NCI-H345 treated with DMSO at 0.1 percent for 48 hours (cell line): ENCODE measurements around the gene PSG5.
"Not testable (repeated sequence)": the region's sequence is repeated elsewhere in the genome, so short reads cannot be mapped to it uniquely, and the experiment has no call there.

Experiments
- DNase-seq: peaks from one replicate; lab custom pipeline; 2025; ENCODE audit not compliant: unreplicated experiment; lab: John Stamatoyannopoulos, UW

Gene PSG5

DNA sequence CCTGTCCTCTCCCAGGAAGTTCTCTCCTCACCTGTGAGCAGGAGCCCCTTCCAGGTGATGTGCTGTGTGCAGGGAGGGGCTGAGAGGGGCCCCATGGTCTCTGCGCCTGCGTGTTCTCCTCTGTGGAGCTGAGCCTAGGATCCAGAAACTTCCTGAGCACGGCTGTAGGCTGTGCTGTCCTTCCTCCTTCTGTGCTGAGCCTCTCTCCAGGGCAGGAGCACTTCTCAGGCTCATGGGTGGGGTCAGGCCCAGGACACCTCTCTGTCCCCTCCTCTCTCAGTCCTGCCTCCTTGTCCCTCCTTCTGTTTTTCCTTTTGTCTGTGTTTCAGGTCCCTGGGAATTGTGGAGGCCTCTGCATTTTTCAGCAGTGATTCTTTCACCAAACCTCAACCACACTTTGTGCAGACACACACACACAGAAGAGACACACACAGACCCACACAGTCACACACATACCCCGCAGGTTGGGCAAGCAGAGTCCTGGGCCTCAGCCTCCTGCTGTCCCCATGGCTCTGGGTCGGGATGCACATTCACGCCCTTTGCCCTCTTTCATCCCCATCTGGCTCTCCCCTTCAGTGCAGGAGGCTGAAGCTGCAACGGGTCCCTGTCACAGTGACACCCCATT is at the start of gene PSG5:
PSG5 (minus strand) TSS at position 226 of the 625 bp plus-strand sequence; CDS start at position 95, 131 bp downstream.
- DNase-seq = not testable (repeated sequence)

GRCh38 chr19:43235686-43236085 is 49.4 kb upstream of the PSG5 start:
- not testable (repeated sequence) for DNase-seq

GRCh38 chr19:43229315-43229714 is 43.0 kb upstream of the PSG5 start:
- DNase-seq = no peak

DNA sequence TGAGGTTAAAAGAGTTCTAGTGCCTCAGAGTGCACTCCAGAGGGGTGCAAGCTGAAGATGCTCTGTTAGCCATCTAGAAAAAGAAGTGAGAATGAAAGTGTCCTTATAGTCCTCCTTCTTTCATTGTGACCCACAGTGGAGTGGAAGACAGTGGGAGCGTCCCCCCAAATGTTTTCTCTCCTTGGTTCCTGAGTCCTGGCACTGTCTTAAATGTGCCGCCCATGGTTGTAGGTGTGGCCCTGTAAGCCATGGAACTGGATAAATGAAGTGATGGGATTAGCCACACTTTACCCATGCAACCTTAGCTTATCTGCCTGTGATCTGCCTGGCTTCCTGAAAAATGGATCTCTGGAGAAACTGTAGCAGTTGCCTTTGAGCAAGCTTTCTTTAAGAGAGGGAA is 42.4 kb upstream of the PSG5 start:
- not testable (repeated sequence) for DNase-seq

DNA sequence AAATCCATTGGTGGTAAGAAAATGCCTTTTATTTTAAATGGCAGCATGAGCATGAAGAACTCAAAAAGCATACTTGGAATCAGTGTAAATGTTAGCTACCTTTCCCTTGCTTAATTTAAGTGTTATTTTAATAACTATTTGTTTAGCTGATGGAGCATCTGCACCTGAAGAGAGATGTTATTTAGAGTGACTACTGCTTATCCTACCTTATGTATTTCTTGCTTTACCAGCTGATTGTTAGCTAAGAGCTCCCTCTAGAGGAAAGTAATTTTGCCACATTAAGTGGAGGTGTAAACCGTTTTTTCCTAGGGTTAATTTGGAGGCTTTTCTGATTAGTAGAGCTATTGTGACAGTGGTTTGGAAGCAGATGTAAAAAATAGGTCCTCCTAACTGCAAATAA is 40.6 kb upstream of the PSG5 start:
- DNase-seq = not testable (repeated sequence)

DNA sequence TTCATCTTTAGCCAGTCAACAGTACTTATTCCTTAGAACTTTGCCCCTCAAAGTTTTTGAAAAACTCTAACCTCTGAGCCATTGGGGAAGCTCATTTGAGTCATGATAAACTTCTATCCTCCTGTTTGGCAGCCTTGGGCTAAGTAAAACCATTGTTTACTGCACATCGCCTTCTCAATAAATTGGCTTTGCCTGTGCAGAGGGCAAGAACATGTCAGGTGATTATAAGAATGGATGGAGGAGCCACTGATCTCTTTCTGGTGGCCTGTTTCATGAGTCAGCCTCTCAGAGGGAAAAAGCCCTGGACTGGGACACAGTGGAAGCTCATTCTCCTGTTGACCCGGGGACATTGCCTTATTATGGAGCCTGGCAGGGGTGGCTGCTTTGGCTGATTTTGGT is 38.5 kb upstream of the PSG5 start:
- DNase-seq = no peak

GRCh38 chr19:43224201-43224854 is 38.0 kb upstream of the PSG5 start:
- DNase-seq = not testable (repeated sequence)

DNA sequence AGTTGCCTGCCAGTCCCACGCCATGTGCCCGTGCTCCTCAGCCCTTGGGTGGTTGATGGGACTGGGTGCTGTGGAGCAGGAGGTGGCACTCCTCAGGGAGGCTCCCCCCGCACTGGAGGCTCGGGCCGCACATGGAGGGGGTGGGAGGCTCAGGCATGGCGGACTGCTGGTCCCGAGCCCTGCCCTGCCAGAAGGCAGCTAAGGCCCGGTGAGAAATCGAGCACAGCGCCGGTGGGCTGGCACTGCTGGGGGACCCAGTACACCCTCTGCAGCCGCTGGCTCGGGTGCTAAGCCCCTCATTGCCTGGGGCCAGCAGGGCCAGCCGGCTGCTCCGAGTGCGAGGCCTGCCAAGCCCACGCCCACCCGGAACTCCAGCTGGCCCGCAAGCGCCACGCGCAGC is 35.6 kb upstream of the PSG5 start:
- DNase-seq = not testable (repeated sequence)

- not testable (repeated sequence) for DNase-seq
Observed at GRCh38 chr19:43219136-43219535, 32.8 kb upstream of the PSG5 start.

GRCh38 chr19:43215881-43216280 is 29.5 kb upstream of the PSG5 start:
- not testable (repeated sequence) for DNase-seq

DNA sequence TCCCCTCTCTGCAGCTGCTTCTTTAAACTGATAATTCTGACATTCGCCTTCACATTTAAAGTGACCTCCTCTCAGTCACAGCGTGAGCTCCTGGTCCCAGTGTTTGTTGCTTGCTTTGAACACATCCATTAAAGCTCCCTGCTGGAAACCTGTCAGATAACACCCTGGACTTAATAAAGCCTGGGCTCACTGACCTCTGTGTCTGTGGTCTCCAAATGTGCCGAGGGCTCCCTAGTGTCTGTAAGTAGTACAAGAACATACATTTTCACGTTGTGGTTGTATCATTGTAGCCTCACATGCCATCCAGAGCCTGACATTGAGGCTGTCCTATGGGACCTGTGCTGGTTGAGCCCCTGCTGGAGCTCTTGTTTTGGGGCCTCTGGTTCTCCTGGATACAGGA is 21.7 kb upstream of the PSG5 start:
- DNase-seq = no peak

GRCh38 chr19:43207174-43207573 is 20.8 kb upstream of the PSG5 start:
- DNase-seq = not testable (repeated sequence)

- DNase-seq = not testable (repeated sequence)
Observed at GRCh38 chr19:43205471-43206105, 19.3 kb upstream of the PSG5 start, which contains the start of gene PSG4. TSS of gene PSG4 (minus strand) at chr19:43205638. CDS start at chr19:43205536, 102 bp downstream.

- not testable (repeated sequence) for DNase-seq
Observed at GRCh38 chr19:43203611-43204010, 17.3 kb upstream of the PSG5 start.

GRCh38 chr19:43201891-43202290 is 15.6 kb upstream of the PSG5 start:
- DNase-seq = not testable (repeated sequence)

DNA sequence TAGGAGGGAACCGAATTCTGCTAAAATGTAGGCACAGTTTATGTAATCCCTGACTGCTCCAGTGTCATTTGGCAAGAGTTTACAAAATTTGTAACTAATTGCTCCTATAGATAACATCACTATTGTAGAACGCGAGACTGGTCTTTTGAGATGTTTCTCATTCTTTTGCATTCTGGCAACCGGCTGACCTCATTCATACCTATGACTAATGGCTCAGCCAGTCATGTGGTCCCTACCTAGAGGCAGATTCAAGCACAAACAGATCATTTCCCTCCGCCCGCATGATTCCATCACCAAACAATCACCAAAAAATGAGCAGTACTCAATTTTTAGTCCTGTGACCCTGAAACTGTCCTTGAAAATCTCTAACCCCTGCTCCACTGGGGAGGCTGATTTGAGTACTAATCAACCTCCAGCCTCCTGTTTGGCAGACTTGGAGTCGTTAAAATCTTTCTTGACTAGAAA is 15.0 kb upstream of the PSG5 start:
- DNase-seq = not testable (repeated sequence)

DNA sequence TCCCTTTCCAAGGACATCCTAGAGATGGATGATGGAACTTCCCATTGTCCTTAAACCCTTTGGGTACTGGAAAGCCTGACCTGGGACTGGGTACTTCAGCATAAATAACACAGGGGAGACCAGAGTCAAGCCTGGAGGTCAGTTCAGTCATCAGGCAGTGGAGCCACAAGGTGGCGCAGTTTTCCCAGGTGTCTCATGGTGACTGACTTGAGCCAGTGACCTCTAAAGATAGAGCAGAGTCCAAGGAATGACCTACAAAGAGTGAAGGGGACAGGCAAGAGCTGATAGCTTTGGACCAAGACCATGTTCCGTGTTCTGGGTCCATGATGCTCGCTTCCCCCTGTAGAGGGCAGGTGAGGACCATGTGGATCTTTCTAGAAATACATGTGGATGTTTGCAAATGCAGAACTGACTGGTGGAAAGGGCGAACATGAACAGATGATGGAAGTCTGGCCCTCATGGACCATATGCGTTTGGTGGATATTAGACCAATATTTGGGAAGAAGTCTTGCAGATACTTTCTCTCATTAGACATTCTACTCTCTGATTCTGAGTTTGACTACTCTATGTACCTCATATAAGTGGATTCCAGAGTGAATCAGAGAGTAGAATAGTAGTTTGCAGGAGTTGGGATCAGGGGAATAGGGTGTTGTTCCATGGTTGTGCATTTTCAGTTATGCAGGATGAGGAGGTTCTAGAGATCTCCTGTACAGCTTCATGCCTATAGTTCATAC is 12.5 kb upstream of the PSG5 start:
- DNase-seq = not testable (repeated sequence)

GRCh38 chr19:43197666-43198397 is 11.5 kb upstream of the PSG5 start:
- DNase-seq = not testable (repeated sequence)

- not testable (repeated sequence) for DNase-seq
Observed at GRCh38 chr19:43194397-43194796, 8.1 kb upstream of the PSG5 start.

GRCh38 chr19:43192381-43193155 is 6.2 kb upstream of the PSG5 start:
- DNase-seq = not testable (repeated sequence)
